Measurements from ENCODE around the gene POLR3GL. TPM values are rescaled to one million over a fixed set of nuclear protein-coding genes. Genes with fewer than 3 reads are reported as not detected.
A peak's percentile ranks its signal among the peaks of the same experiment; 100 is the strongest.

POLR3GL gene
- total RNA-seq, 1 experiment from 2014 or later, result 8.5 TPM

DNA sequence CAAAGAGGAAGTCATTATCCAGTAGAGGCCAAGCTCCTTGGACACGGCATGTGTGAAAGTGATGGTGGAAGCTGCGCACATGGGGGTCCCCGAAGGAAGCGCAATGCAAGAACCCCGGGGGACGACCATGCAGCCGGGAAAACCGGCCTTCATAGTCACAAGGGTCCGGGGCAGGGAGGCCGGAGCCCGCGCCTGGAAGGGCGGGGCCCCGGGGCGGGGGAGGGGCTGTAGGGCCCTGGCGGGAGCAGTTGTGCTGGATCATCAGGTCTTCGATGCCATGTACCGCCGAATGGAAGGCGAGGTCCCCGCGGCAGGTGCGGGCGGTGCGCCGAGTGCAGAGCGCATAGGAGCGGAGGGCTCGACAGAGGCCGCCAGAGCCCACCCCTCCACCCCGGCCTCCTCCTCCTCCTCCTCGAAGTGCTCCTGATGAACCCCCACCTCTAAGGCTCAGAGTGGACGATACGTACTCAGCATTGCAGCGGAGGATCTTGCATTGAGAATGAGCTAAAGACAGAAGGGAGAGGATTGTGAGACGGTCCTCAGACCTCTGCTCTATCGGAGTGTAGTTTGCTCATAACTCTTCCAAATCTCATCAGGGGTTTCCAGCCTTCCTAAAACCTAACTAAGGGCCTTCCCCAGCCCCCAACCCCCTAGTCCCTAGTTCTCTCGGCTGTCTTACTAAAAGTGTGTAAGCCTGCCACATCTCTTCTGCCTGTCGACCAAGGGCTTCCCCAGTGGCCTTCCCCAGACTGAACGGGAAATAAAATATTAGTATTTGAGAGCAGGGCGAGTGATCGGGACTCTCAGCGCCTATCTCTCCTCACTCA is 55.0 kb downstream of the POLR3GL start:
- ChIA-PET POLR2A (ENCODE audit: low non-redundant PET) (no interaction called here), CTCF (no interaction called here)
- Histone ChIP-seq H3K9me3 (ENCODE audit: low read depth, low read length, poor library complexity, severe bottlenecking) (no peaks in the 10 kb centered on the region), H3K4me1 (ENCODE audit: insufficient read depth, low read length, poor library complexity, severe bottlenecking) (peaks cover 10% of the 10 kb centered on the region), H3K4me3 (ENCODE audit: low read depth, low read length, poor library complexity, severe bottlenecking) (no peak overlapping the region), H3K27ac (ENCODE audit: low read depth, low read length, poor library complexity, severe bottlenecking) (no peak overlapping the region), H3K36me3 (ENCODE audit: insufficient read depth, low read length, poor library complexity, severe bottlenecking) (no peaks in the 10 kb centered on the region), H3K27me3 (replicated peaks; ENCODE audit: insufficient read depth, low read depth, low read length, poor library complexity) (no peaks in the 10 kb centered on the region)
- intact Hi-C loops (cut with micrococcal nuclease; ENCODE audit: unreplicated experiment), result loop anchor here (5.0 kb wide), 1 partner anchor 107 kb away; the partner anchor contains the start of gene ITGA10
- TF ChIP-seq, protein P1, sequence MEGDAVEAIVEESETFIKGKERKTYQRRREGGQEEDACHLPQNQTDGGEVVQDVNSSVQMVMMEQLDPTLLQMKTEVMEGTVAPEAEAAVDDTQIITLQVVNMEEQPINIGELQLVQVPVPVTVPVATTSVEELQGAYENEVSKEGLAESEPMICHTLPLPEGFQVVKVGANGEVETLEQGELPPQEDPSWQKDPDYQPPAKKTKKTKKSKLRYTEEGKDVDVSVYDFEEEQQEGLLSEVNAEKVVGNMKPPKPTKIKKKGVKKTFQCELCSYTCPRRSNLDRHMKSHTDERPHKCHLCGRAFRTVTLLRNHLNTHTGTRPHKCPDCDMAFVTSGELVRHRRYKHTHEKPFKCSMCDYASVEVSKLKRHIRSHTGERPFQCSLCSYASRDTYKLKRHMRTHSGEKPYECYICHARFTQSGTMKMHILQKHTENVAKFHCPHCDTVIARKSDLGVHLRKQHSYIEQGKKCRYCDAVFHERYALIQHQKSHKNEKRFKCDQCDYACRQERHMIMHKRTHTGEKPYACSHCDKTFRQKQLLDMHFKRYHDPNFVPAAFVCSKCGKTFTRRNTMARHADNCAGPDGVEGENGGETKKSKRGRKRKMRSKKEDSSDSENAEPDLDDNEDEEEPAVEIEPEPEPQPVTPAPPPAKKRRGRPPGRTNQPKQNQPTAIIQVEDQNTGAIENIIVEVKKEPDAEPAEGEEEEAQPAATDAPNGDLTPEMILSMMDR (conservative IDR thresholded peaks at IDR 0.05; ENCODE audit: low read depth, low read length), result no peak
- TF ChIP-seq EZH2 (IDR thresholded peaks at IDR 0.05; ENCODE audit: borderline replicate concordance, low read depth, low read length, poor library complexity, severe bottlenecking), result no peak
- DNase-seq (ENCODE audit: low spot score), result no peak
- BruUV-seq (replicated peaks), result no TSS peak

DNA sequence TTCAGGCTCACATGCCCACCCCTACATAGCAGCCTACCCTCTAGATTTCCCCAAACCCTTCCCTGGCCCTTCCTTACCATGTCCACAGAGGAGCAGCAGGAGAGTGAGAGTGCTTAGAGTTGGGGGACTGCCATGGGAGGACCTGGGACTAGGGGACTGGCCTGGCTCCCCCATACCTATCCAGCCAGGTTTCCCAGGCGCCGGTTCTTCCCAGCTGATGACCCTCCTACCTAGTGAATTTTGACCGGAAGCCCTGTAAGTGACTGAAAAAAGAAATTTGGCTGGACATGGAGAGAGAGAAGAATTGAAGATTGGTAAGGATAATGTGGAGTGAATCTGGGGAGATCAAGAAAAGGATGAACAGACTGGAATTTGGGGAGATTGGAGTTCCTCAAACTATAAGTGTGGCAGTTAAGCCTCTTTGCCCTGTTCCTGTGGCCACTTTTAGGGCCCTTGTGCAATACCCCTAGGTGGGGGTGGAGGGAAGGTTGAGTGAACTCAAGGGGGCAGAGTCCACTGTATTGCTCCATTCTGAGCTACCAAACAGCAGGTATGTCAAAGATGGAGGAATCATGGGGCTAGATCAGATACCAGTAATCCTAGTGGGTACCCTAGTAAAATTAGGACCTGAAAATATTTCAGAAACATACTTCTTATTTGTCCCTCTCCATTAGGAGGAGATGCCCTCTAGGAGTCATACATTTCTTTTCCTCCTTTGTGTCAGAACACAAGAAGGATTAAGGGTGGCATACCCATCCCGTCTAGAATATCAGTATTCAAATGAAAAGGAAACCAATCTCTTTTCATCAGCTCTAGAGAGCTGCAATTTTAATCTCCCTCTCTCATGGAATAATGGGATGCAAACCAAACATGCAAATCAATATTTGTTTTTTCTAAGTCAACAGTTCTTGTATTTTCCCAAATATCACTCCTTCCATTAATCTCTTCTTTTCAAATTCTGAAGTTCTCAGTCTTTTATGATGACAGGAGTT is 55.9 kb downstream of the POLR3GL start:
- Histone ChIP-seq H3K36me3 (ENCODE audit: insufficient read depth, low read length, poor library complexity, severe bottlenecking) (no peaks in the 10 kb centered on the region), H3K27ac (ENCODE audit: low read depth, low read length, poor library complexity, severe bottlenecking) (peak overlapping the region; percentile 62), H3K27me3 (replicated peaks; ENCODE audit: insufficient read depth, low read depth, low read length, poor library complexity) (no peaks in the 10 kb centered on the region), H3K4me3 (ENCODE audit: low read depth, low read length, poor library complexity, severe bottlenecking) (no peak overlapping the region), H3K4me1 (ENCODE audit: insufficient read depth, low read length, poor library complexity, severe bottlenecking) (peaks cover 10% of the 10 kb centered on the region), H3K9me3 (ENCODE audit: low read depth, low read length, poor library complexity, severe bottlenecking) (no peaks in the 10 kb centered on the region)
- intact Hi-C loops (cut with micrococcal nuclease; ENCODE audit: unreplicated experiment), result loop anchor here (1.0 kb wide), 1 partner anchor 10 kb away; no protein-coding TSS in a partner anchor
- TF ChIP-seq, protein P1 (conservative IDR thresholded peaks at IDR 0.05; ENCODE audit: low read depth, low read length), result no peak
- TF ChIP-seq EZH2 (IDR thresholded peaks at IDR 0.05; ENCODE audit: borderline replicate concordance, low read depth, low read length, poor library complexity, severe bottlenecking), result no peak
- ChIA-PET POLR2A (ENCODE audit: low non-redundant PET) (no interaction called here), CTCF (no interaction called here)
- BruUV-seq (replicated peaks), result no TSS peak
- DNase-seq (ENCODE audit: low spot score), result no peak

DNA sequence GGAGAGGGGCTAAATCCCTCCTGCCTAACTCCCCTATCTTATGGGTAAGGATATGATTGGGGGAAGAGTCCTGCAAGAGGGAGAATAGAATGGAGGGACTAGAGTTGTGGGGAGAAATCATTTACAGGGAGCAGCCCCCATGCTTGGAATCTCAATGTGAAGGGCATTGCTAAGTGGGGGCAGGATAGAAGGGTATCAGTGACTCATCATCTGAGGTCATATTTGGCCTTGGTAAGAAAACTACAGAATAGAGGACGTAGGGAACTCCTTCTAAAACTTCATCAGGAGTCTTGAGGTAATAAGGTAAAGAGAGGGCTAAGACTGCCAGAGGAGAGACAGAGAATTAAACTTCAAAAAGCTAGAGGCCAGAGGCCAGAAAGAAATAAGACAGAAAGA is 56.6 kb downstream of the POLR3GL start:
- H3K4me3 ChIP-seq (ENCODE audit: low read depth, low read length, poor library complexity, severe bottlenecking), result no peak overlapping the region
- peak overlapping the region; percentile 62 for H3K27ac ChIP-seq (ENCODE audit: low read depth, low read length, poor library complexity, severe bottlenecking)
- CTCF ChIA-PET, result no interaction called here
- no peak for DNase-seq (ENCODE audit: low spot score)
- H3K27me3 ChIP-seq (replicated peaks; ENCODE audit: insufficient read depth, low read depth, low read length, poor library complexity), result no peaks in the 10 kb centered on the region
- POLR2A ChIA-PET (ENCODE audit: low non-redundant PET), result no interaction called here
- intact Hi-C loops (cut with micrococcal nuclease; ENCODE audit: unreplicated experiment), result loop anchor here (1.0 kb wide), 1 partner anchor 9 kb away; no protein-coding TSS in a partner anchor
- no peaks in the 10 kb centered on the region for H3K9me3 ChIP-seq (ENCODE audit: low read depth, low read length, poor library complexity, severe bottlenecking)
- no peak for TF ChIP-seq EZH2 (IDR thresholded peaks at IDR 0.05; ENCODE audit: borderline replicate concordance, low read depth, low read length, poor library complexity, severe bottlenecking)
- TF ChIP-seq, protein P1 (conservative IDR thresholded peaks at IDR 0.05; ENCODE audit: low read depth, low read length), result no peak
- H3K36me3 ChIP-seq (ENCODE audit: insufficient read depth, low read length, poor library complexity, severe bottlenecking), result no peaks in the 10 kb centered on the region
- H3K4me1 ChIP-seq (ENCODE audit: insufficient read depth, low read length, poor library complexity, severe bottlenecking), result peaks cover 10% of the 10 kb centered on the region
- BruUV-seq (replicated peaks), result no TSS peak

Data from A673 (cell line).